HEK293 (cell line): ENCODE data around the gene PDZRN3.

Experiments
- CTCF ChIA-PET: fragments of 350-600 bp; formaldehyde crosslinking; extraction: SDS; loops from one replicate; lab custom pipeline; 2021; ENCODE audit warnings: antibody characterized with exemption; lab: Yijun Ruan, JAX
- POLR2A ChIA-PET: fragments of 300-600 bp; formaldehyde crosslinking; extraction: SDS; loops from one replicate; lab custom pipeline; 2020; ENCODE audit warnings: antibody characterized with exemption, inconsistent platforms; lab: Yijun Ruan, JAX
- H3K27ac ChIP-seq: fragments of 200-500 bp; sonication (Bioruptor generic); 2 replicates; pipeline ENCODE4 v1.5.1; 2014; ENCODE audit warnings: low read depth, low read length, control low read depth, inconsistent platforms; ENCODE audit errors: extremely low read depth
- H3K36me3 ChIP-seq, 2 experiments: fragments of 200-500 bp in 1 of 2; sonication (Bioruptor generic) in 1 of 2; 1 replicate in 1 of 2; 2 replicates in 1 of 2; pipeline ENCODE4 v1.5.1; 2014 to 2017; ENCODE audit warnings: inconsistent platforms in 2 of 2, low read length in 2 of 2; ENCODE audit not compliant: control insufficient read depth in 2 of 2, insufficient read depth in 1 of 2
- H3K4me1 ChIP-seq: fragments of 200-500 bp; sonication (Bioruptor generic); 2 replicates; pipeline ENCODE4 v1.5.1; 2014; ENCODE audit warnings: mild to moderate bottlenecking, low read length, inconsistent platforms; ENCODE audit not compliant: control insufficient read depth, insufficient read depth
- H3K4me3 ChIP-seq: 2 replicates; pipeline ENCODE4 v1.5.1; 2011; ENCODE audit warnings: low read depth, mild to moderate bottlenecking, control low read depth, low read length, moderate library complexity
- H3K9me3 ChIP-seq: fragments of 200-500 bp; sonication (Bioruptor generic); 2 replicates; pipeline ENCODE4 v1.5.1; 2014; ENCODE audit warnings: low read depth, low read length, inconsistent platforms; ENCODE audit not compliant: control insufficient read depth, insufficient read depth
- MZF1 ChIP-seq: fragments of 450-650 bp; formaldehyde crosslinking; IDR thresholded peaks from 2 replicates; pipeline ENCODE4 v1.5.1; 2017; ENCODE audit warnings: missing biosample characterization, missing genetic modification characterization, borderline replicate concordance
- PRDM1 ChIP-seq: fragments of 450-650 bp; formaldehyde crosslinking; IDR thresholded peaks from 2 replicates; pipeline ENCODE4; 2016; ENCODE audit warnings: missing biosample characterization, missing genetic modification characterization
- PRDM10 ChIP-seq: fragments of 450-650 bp; formaldehyde crosslinking; IDR thresholded peaks from 2 replicates; pipeline ENCODE4 v1.5.1; 2016; ENCODE audit warnings: missing biosample characterization, missing genetic modification characterization
- SP3 ChIP-seq: fragments of 450-650 bp; formaldehyde crosslinking; IDR thresholded peaks from 2 replicates; pipeline ENCODE4 v1.5.1; 2016; ENCODE audit warnings: missing biosample characterization, missing genetic modification characterization
- TCF7L2 ChIP-seq: IDR thresholded peaks from 2 replicates; pipeline ENCODE4 v1.6.1; 2011; ENCODE audit warnings: low read depth, mild to moderate bottlenecking, inconsistent platforms, low read length, moderate library complexity, borderline replicate concordance
- ZNF10 ChIP-seq: fragments of 450-650 bp; formaldehyde crosslinking; IDR thresholded peaks from 2 replicates; pipeline ENCODE4 v1.5.1; 2017; ENCODE audit warnings: missing biosample characterization, missing genetic modification characterization
- ZNF133 ChIP-seq: fragments of 450-650 bp; formaldehyde crosslinking; IDR thresholded peaks from 2 replicates; pipeline ENCODE4 v1.5.1; 2016; ENCODE audit warnings: missing biosample characterization, missing genetic modification characterization
- ZNF157 ChIP-seq: fragments of 450-650 bp; formaldehyde crosslinking; IDR thresholded peaks from 2 replicates; pipeline ENCODE4 v1.5.1; 2016; ENCODE audit warnings: missing biosample characterization, missing genetic modification characterization
- ZNF175 ChIP-seq: fragments of 450-650 bp; formaldehyde crosslinking; IDR thresholded peaks from 2 replicates; pipeline ENCODE4 v1.5.1; 2016; ENCODE audit warnings: missing biosample characterization, missing genetic modification characterization
- ZNF398 ChIP-seq: fragments of 450-650 bp; formaldehyde crosslinking; IDR thresholded peaks from 2 replicates; pipeline ENCODE4 v1.5.1; 2017; ENCODE audit warnings: missing biosample characterization, missing genetic modification characterization
- ZNF473 ChIP-seq: fragments of 450-650 bp; formaldehyde crosslinking; IDR thresholded peaks from 2 replicates; pipeline ENCODE4 v1.5.1; 2017; ENCODE audit warnings: missing biosample characterization, missing genetic modification characterization
- ZNF571 ChIP-seq: fragments of 450-650 bp; formaldehyde crosslinking; IDR thresholded peaks from 2 replicates; pipeline ENCODE4 v1.5.0; 2017; ENCODE audit warnings: missing biosample characterization, missing genetic modification characterization
- ZNF600 ChIP-seq: fragments of 450-650 bp; formaldehyde crosslinking; IDR thresholded peaks from 2 replicates; pipeline ENCODE4 v1.5.1; 2016; ENCODE audit warnings: missing biosample characterization, missing genetic modification characterization
- ZNF654 ChIP-seq: fragments of 450-650 bp; formaldehyde crosslinking; IDR thresholded peaks from 2 replicates; pipeline ENCODE4 v1.5.1; 2016; ENCODE audit warnings: low read depth, missing biosample characterization, missing genetic modification characterization
- ZNF660 ChIP-seq: fragments of 450-650 bp; IDR thresholded peaks from 2 replicates; pipeline ENCODE4 v1.5.1; 2018; ENCODE audit warnings: missing biosample characterization, mild to moderate bottlenecking, missing genetic modification characterization
- ZNF670 ChIP-seq: fragments of 450-650 bp; formaldehyde crosslinking; IDR thresholded peaks from 2 replicates; pipeline ENCODE4 v1.5.1; 2016; ENCODE audit warnings: missing biosample characterization, missing genetic modification characterization, low read depth
- ZNF791 ChIP-seq: fragments of 450-650 bp; formaldehyde crosslinking; IDR thresholded peaks from 2 replicates; pipeline ENCODE4 v1.5.1; 2016; ENCODE audit warnings: missing biosample characterization, missing genetic modification characterization
- ZNF837 ChIP-seq: fragments of 450-650 bp; formaldehyde crosslinking; IDR thresholded peaks from 2 replicates; pipeline ENCODE4 v1.5.1; 2016; ENCODE audit warnings: missing biosample characterization, missing genetic modification characterization
- TF ChIP-seq, protein P1 (sequence below): fragments of 450-650 bp; formaldehyde crosslinking; IDR thresholded peaks from 2 replicates; pipeline ENCODE4 v1.5.1; 2016; ENCODE audit warnings: missing biosample characterization, missing genetic modification characterization, low read depth
- TF ChIP-seq, protein P2 (sequence below): fragments of 450-650 bp; formaldehyde crosslinking; IDR thresholded peaks from 2 replicates; pipeline ENCODE4 v1.5.1; 2016; ENCODE audit warnings: missing biosample characterization, missing genetic modification characterization

The PDZRN3 gene

GRCh38 chr3:73509816-73510215, 114.9 kb downstream of the PDZRN3 start (continued):
- TF ChIP-seq ZNF600 (tag by site-specific recombination) (no peak), ZNF660 (tag by site-specific recombination) (no peak), ZNF133 (tag by site-specific recombination) (no peak), PRDM1 (tag by site-specific recombination) (no peak)
- TF ChIP-seq, all 188 proteins: peak for 0

DNA sequence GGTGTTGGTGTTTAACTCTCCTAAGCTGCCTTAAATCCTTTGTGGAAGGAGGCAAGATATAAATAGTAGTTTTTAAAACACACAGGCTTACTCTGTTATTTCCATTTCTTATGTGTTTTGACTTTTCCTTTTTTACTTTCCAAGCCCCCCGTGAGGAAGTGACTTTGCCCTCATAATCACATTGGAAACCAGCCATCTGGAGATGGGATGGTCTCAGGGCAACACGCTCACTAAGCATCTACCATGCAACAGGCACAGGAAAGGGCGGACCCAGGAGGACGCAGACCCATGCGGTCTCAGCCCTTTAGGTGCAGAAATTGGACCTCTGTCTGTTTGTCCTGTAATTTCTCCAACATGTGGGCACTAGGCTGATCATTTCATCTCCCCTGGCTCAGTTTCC, 115.7 kb downstream of the PDZRN3 start:
- H3K4me3 ChIP-seq: no peak overlapping the region
- H3K36me3 ChIP-seq: no peaks in the 10 kb centered on the region
- no peak for TF ChIP-seq ZNF10 (tag by site-specific recombination)
- no peak for TF ChIP-seq ZNF571
- TF ChIP-seq ZNF398: no peak
- TF ChIP-seq ZNF473: no peak
- TF ChIP-seq ZNF654: no peak
- no peak for TF ChIP-seq TCF7L2
- TF ChIP-seq ZNF837 (tag by site-specific recombination): no peak
- TF ChIP-seq, protein P1, sequence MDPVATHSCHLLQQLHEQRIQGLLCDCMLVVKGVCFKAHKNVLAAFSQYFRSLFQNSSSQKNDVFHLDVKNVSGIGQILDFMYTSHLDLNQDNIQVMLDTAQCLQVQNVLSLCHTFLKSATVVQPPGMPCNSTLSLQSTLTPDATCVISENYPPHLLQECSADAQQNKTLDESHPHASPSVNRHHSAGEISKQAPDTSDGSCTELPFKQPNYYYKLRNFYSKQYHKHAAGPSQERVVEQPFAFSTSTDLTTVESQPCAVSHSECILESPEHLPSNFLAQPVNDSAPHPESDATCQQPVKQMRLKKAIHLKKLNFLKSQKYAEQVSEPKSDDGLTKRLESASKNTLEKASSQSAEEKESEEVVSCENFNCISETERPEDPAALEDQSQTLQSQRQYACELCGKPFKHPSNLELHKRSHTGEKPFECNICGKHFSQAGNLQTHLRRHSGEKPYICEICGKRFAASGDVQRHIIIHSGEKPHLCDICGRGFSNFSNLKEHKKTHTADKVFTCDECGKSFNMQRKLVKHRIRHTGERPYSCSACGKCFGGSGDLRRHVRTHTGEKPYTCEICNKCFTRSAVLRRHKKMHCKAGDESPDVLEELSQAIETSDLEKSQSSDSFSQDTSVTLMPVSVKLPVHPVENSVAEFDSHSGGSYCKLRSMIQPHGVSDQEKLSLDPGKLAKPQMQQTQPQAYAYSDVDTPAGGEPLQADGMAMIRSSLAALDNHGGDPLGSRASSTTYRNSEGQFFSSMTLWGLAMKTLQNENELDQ: no peak
- TF ChIP-seq ZNF791 (tag by site-specific recombination): no peak
- no peak for TF ChIP-seq ZNF670 (tag by site-specific recombination)
- TF ChIP-seq PRDM10 (tag by site-specific recombination): no peak
- TF ChIP-seq SP3 (tag by site-specific recombination): no peak
- TF ChIP-seq ZNF157 (tag by site-specific recombination): no peak
- no peak for TF ChIP-seq MZF1 (tag by site-specific recombination)
- TF ChIP-seq ZNF175 (tag by site-specific recombination): no peak
- TF ChIP-seq, protein P2, sequence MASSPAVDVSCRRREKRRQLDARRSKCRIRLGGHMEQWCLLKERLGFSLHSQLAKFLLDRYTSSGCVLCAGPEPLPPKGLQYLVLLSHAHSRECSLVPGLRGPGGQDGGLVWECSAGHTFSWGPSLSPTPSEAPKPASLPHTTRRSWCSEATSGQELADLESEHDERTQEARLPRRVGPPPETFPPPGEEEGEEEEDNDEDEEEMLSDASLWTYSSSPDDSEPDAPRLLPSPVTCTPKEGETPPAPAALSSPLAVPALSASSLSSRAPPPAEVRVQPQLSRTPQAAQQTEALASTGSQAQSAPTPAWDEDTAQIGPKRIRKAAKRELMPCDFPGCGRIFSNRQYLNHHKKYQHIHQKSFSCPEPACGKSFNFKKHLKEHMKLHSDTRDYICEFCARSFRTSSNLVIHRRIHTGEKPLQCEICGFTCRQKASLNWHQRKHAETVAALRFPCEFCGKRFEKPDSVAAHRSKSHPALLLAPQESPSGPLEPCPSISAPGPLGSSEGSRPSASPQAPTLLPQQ (tag by site-specific recombination): no peak
- ChIA-PET POLR2A (no interaction called here), CTCF (interaction anchor here (1.0 to 4.0 kb wide), 10 partner anchors 10 to 351 kb away, joined by 3 to 36 read pairs (median 5); no protein-coding TSS in a partner anchor)
- H3K4me1 ChIP-seq: no peaks in the 10 kb centered on the region
- no peak overlapping the region for H3K27ac ChIP-seq
- H3K9me3 ChIP-seq: no peaks in the 10 kb centered on the region
